GM19351 (cell line): ENCODE measurements around the gene CSF2.

Experiments
- ATAC-seq: cut with Tn5 transposase; IDR thresholded peaks from one replicate; pipeline ENCODE4 v1.9.1; 2021; ENCODE audit warnings: mild to moderate bottlenecking, moderate library complexity; ENCODE audit not compliant: unreplicated experiment

Gene CSF2

DNA sequence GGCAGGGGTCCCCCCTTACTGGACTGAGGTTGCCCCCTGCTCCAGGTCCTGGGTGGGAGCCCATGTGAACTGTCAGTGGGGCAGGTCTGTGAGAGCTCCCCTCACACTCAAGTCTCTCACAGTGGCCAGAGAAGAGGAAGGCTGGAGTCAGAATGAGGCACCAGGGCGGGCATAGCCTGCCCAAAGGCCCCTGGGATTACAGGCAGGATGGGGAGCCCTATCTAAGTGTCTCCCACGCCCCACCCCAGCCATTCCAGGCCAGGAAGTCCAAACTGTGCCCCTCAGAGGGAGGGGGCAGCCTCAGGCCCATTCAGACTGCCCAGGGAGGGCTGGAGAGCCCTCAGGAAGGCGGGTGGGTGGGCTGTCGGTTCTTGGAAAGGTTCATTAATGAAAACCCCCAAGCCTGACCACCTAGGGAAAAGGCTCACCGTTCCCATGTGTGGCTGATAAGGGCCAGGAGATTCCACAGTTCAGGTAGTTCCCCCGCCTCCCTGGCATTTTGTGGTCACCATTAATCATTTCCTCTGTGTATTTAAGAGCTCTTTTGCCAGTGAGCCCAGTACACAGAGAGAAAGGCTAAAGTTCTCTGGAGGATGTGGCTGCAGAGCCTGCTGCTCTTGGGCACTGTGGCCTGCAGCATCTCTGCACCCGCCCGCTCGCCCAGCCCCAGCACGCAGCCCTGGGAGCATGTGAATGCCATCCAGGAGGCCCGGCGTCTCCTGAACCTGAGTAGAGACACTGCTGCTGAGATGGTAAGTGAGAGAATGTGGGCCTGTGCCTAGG lies at the start of gene CSF2:
Gene CSF2, plus strand, starts transcription at position 559 of the 783 bp plus-strand sequence. Its CDS starts 35 bp downstream, at position 594.
- no peak for ATAC-seq

DNA sequence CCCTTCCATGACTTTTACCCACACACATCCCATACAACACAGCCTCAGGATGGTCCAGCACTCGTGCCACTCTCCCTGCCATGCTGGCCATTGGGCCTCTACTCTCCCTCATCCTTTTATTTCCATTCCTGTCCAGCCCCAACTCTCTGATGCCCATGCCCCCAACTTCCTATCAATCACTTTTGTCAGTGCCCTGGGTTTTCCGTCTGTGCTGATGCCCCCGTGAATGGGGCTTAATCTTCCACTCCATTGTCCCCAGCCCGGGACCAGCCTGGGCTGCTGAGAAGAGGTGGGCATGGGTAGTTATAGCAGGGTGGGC lies 49.5 kb upstream of the CSF2 start:
- ATAC-seq: no peak

DNA sequence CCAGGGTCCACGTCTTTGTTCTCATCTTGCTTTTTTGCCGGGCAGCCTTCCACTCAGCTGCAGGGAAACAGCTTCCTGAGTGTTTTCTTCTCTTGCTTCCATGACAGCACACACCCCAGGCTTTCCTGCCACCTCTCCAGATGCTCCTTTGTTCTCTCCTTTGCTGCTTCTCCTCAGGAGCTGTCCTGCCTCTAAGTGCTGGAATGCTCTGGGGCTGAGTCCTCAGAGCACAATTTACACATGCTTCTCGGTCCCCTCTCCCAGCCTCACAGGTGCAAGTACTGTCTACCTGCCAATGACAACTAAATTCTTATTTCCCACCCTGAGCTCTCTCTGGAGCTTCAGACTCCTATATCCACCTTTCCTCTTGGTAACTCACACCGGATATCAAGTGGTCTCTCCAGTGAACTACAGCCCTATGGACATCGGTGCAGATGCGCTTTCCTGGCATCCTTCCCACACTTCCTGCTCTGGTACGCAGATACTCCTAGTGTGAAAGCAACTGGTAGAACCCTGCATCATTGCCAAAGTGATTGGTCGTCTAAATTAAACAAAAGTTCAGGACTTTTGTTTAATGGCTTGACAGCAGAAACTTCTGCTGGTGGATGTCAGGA lies 48.7 kb upstream of the CSF2 start:
- ATAC-seq: no peak

DNA sequence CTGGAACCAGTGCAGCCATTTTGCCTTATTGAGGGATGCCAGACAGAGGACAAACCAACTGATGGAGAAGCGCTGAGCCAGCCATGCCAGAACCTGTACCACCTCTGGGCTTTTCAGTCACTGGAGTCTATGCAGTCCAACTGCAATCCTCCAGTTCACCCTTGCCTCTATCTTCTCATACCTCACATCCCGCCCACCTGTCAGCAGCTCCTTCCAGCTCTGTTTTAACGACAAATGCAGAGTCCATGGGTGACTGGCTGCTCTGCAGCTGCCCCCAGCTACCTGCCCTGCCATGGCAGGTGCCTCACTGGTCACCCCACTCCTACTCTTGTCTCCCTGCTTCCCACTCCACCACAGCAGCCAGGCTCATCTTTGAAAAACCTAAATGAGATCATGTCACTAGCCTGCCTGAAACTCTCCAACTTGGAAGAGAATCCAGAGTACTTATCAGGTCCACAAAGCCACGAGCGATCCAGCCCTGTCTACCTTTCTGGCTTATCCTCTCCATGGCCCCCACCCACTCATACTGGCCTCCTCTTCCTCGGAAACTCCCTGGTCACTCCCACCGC lies 48.1 kb upstream of the CSF2 start:
- ATAC-seq: no peak

DNA sequence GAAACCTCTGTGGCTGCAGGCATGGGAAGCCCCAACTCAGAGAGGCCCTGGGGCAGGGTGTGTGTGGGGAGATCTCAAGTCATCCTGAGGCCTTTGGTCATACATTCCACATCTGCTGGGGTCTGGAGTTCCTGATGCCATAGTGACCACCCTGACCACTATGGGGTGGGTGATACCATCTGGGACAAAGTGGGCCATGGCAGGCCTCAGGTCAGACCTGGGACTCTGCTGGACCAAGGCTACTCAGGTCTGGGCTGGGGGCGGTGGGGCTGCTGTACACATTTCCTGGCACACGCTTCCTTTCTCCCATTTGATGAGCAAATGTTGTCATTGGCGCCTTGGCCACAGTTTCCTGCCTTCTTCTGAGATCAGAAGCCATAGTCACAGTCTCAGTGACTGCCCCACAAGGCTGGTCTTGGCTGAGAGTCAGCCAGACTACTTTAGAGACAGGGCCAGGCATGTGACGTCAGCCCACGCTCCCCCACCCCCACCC lies 47.0 kb upstream of the CSF2 start:
- ATAC-seq: no peak

DNA sequence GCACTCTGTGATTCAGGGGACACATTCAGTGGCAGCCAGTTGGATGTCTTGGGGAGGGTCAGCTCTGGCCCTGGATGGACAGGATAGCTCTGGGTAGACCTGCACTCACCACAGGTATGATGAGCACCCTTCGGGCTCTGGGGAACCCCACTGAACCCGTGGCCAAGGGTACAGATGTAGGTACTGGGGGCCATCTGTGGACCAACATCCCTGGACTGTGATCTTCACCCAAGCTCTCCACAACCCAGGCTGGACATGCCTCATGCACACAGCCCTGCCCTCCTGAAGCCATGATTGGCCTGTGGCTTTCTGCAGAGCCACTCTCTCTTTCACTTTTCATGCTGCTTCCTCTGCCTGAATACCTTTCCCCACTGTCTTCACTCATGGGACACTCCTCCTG lies 46.6 kb upstream of the CSF2 start:
- peak; percentile 65 for ATAC-seq

DNA sequence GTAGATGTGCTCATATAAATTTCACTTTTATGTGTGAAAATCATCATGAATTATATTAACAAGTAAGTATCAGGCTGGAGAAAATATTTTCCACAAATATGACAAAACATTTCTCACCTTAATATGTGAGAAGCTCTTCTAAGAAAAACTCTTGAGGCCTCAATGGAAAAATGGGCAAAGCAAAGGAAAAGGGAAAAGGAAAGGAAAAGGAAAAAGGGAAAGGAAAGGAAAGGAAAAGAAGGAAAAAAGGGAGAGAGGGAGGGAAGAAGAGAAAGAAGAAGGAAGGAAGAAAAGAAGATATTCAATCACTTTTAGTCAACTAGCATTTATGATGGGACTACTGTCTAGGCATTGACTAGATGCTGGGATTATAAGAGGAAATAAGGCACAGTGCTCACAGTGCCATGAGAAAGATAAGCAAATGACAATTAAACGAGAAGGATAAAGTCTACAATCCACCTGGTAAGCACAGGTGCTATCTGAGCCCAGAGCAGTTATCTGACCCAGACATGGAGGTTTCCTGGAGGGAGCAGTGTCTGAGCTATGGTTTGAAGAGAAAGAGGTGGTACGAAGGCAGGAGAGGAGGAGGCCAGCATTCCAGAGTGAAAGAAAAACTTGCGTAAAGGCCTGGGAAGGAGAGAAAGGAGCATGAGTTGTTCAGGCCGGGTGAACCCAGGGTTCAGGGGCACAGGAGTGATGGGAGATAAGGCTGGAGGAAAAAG lies 43.8 kb upstream of the CSF2 start:
- ATAC-seq: no peak

DNA sequence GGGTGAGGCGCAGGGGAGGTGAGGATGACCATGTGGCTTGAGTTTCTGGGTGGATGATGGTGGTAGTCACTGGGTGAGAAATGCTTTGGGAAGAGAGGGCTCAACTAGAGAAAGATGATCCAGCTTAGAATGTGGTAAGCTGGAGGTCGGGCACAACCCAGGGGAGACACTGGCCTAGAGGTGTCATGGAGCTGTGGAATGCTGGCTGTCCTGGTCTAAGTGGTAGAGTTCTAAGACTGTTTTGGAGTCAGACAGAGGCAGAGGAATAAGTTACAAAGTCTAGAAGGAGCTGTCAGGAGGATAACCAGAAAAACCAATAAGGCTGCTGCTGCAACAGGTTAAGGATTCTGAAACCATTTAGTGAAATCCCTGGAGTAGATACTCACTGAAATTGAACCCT lies 43.0 kb upstream of the CSF2 start:
- no peak for ATAC-seq

DNA sequence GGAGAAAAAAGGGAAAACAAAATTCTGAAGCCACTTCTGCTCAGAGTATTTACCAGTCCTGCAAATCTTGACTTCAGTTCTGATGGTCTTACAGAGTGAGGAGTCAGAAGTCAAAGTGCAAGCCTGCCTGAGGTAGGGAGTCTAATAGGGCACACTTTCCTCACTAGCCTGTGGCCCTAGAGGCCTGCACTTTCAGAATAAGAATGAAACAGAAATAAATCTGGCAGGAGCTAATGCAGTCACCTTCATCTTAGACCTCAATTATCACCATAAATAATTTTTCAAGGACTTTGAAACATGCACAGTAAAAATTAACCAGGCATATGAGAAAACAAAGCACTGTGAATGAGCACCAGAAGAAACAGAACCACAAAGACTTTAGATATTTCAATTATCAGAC lies 41.4 kb upstream of the CSF2 start:
- no peak for ATAC-seq

DNA sequence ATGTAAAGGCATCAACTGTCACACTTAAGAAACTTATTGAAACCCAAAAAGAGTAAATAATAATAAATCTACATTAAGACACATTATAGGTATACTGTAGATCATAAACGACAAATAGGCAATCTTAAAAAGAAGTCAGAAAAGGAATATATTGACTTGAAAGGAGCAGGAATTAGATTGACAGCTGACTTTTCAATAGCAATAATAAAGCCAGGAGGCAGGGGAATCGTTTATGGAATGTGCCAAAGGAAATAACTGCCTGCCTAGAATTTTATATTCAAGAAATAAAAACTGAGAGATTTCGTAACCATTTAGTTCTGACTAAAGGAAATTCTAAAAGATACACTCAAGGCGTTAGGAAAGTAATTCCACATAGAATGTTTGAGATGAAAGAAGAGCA lies 40.5 kb upstream of the CSF2 start:
- no peak for ATAC-seq

DNA sequence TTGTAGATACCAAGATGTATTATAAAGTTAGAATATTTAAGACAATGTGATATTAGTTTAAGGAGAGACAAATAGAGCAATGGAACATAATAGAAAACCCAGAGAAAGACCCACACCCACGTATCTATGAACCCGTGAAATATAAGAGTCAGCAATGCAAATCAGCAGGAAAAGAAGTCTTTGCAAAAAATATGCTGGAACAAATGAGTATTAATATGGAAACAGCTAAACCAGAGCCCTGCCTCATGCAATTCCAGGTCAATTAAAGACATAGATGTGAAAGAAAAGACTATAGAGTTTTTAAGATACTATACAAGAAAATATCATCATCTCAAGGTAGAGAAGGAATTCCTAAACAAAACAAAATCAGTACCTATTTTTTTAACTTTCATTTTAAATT lies 36.2 kb upstream of the CSF2 start:
- ATAC-seq: no peak

DNA sequence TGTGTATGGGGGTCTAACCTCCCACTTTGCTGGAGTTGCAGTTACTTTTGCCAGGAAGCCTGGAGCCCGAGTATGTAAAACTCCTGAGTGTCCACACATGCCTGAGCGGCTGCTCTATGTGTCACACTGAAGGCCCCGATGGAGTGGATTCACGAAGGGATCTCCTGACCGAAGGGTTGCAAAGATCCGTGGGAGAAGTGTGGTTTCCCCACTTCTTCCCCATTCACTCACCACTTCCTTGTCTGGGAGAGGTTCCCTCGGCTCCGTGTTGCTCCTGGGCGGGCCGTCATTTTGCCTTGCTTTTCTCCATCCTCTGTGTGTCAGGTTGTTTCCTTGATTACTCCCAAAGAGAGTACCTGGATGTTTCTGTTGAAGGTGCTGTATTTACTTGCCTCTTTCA lies 29.4 kb upstream of the CSF2 start:
- no peak for ATAC-seq

DNA sequence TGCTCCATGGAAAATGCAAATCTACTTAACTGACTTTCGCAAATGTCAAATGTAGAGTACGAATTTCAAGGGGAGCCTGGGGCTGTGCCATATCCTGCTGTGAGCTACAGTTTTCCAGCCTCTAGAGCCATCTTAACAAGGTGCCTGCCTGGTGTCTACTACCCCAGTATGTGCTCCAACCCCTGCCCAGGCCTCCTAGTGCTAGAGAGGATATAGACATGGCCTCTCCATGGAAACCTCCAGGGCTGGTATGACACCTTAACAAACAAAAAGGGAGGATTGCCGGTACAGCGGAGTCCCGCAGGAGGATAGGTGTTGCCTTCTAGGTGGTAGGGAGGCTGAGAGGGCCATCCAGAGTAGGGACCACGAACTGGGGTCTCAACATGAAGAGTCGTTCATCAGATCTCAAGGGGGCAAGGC lies 26.7 kb upstream of the CSF2 start:
- ATAC-seq: no peak

DNA sequence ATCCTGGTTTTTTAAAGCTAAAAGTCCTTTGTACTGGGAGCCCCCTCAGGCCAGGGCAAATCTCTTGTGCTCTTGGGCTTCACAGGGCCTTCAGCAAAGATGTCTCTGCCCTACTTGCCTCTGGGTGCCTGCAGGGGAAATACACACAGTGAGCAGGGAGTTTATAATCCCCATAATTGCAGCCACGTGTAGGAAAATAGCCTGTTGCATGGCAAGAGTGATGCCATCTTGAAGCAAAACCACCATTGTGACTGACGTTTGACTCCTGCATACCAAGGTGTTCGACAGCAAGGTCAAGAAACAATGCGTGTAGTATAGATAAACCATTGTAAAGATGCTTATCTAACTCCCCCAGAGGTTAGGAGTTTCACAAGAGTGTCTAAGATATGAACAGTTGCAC lies 24.5 kb upstream of the CSF2 start:
- no peak for ATAC-seq

DNA sequence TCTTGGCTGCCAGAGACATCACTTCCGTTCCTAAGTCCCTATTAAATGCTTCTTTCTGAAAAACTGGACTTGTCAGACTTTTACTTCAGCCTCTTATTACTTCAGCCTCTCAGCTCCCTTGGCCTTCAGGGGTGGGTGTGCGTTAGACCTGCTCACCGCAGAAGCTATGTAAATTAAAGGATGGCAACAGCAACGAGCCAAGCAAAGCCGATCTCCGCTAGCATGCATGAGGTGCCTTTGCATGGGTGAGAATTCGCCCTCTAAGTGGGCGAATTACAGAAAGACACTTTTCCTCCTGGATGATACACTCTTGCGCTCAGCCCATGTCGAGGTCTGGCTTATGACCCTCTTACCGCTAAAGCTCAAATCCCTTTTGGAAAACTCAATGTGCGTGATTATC lies 24.0 kb upstream of the CSF2 start:
- no peak for ATAC-seq

DNA sequence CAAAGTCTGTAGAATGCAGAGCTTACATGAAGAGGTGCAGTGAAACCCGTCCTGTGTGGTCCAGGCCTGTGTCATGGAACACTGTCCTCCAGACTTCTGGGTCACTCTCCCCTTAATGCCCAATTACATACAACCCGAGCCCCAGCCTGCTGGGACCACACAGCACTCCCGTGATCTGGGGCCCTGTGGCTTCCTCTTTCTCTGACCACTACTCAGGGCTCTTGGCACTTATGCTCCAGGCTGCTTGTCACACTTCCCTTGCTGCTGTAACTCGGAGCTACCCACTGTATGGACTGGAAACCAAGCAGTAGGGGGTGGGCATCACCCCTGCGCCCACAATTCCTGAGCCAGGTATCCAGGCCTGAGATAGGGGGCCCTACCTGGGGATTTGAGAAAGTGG lies 23.5 kb upstream of the CSF2 start:
- no peak for ATAC-seq

DNA sequence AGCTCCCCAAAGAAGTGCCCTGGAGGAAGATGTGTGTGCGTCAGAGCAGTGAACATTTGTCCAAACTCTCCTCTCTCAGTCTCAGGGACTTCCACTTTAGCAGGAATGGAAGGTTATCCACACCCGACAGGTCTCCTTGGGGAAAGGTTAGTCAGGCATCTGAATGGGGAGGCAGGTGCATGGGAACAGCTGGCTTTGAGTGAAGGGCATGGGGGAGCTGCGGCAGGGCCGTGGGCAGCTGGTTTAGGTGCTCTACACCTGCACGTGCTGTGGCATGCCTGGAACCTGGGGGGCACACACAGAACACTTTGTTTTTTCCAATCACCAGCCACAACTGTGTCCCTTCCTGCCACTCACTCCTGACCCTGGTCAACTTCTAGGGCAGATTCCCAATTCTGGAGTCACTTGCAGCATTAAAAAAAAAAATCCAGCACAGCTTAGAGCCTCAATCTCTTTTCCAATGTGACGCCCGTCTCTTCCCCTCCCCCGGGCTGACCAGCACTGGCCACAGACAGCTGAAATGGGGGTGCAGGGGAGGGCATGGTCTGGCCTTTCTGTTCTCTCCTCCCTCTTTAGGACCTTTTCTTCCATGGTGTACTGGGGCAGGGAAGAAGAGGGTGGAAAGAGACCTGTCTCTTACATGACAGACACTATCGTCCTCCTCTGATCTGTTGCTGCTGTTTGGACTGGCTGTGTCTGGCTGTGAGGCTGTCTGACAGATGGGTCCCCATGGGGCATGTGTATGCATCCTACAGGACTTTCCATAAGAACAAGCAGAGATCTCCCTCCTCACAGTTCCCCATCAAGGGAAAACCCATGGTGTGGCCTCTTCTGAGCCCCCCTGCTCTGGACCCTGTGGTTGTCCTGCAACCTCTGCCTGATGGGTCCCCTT lies 22.7 kb upstream of the CSF2 start:
- no peak for ATAC-seq

DNA sequence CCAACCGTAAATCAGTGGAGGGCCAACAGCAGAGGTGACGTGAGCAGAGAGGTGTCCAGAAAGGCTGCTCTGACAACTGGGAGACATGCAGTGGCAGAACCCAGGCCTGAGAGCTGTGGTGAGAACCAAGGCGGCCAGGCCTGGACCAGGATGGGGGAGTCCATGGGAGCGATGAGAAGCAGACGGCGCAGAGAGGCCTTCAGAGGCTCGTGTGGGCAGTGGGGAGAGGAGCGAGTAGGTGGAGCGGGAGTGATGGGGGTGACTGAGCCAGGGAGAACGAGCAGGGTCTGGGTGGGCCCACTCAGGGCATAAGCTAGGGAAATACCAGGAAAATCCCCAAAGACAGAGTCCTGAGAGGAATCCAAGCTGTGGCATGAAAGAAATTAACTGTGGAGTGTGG lies 21.1 kb upstream of the CSF2 start:
- no peak for ATAC-seq

DNA sequence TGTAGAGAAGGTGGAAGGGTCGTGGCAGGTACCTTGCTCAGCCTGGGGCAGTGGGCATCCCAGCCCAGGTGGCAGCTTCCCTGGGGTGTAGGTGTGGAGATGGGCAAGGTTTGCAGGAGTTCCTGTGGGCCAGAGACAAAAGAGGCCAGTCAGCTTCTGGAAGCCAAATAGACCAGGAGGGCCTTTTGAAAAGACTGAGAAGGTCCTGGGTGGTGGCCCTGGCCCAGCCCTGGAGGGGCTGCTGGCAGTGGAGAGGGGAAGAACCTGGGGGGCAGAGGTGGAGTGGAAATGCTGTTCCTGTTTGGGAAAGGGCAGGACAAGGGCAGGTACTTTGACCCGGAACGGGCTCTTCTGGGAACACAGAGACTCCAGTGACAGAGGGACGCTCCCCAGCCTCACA lies 20.1 kb upstream of the CSF2 start:
- ATAC-seq: no peak

DNA sequence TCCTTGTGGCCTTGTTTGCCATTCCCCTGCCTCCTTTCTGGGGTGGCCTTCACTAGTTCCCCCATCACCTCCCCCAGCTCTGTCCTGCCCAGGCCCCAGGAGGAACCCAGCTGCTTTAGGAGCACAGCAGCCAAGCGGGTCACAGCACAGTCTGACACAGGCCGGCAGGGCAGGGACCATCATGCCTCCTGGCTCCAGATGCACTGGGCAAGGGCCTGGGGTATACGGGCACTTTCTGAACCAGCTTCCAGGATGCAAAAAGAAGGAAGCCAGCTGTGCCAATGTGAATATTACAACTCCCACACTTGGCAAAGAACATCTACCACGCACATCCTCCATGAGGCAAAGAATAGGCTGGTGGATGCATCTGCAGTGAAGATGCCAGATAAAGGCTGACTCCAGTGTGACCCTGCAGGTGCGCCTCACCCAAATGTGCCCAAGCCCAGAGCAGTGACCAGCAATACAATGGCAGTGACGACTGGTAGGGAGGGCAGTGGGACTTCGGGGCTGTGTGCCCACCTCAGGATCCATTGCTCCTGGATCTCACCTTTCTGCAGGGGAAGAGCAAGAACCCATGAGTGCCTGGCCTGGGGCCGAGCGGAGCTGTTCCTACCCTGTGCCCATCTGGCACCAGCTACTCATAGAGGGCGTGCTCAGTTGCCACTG lies 19.4 kb upstream of the CSF2 start:
- ATAC-seq: no peak
